CD14-positive monocyte (primary cell): ENCODE measurements around the gene ACTR2. TPM values are rescaled to one million over a fixed set of nuclear protein-coding genes. Genes with fewer than 3 reads are reported as not detected.

Experiments used
- DNase-seq, 3 donors: peaks; one replicate each; pipeline ENCODE4 v3.0.0-alpha.2; 2011 to 2022
- H2AFZ ChIP-seq: 2 replicates; pipeline ENCODE4 v1.6.0; 2012; ENCODE audit warnings: mild to moderate bottlenecking, low read depth, low read length, inconsistent platforms; ENCODE audit not compliant: insufficient read depth, poor library complexity, severe bottlenecking
- H3K27ac ChIP-seq, 2 donors: 1 replicate in 1 of 2; 2 replicates in 1 of 2; pipeline ENCODE4 v1.5.1; 2012 to 2013; ENCODE audit warnings: low read length in 2 of 2, control low read depth in 1 of 2, inconsistent platforms in 1 of 2, low read depth in 1 of 2, mild to moderate bottlenecking in 1 of 2
- H3K27me3 ChIP-seq, 2 donors: one replicate each; pipeline versions ENCODE4 v1.6.0 to v1.6.1; 2011 to 2013; ENCODE audit warnings: low read length in 2 of 2; ENCODE audit not compliant: control insufficient read depth in 2 of 2, insufficient read depth in 2 of 2
- H3K36me3 ChIP-seq, 2 donors: replicated peaks in 1 of 2; 1 replicate in 1 of 2; 2 replicates in 1 of 2; pipeline versions ENCODE4 v1.5.1 to v1.6.1; 2012 to 2013; ENCODE audit warnings: low read length in 2 of 2, control low read depth in 1 of 2, inconsistent platforms in 1 of 2, mild to moderate bottlenecking in 1 of 2; ENCODE audit not compliant: insufficient read depth in 2 of 2, control insufficient read depth in 1 of 2
- H3K4me1 ChIP-seq, 2 donors: 1 replicate in 1 of 2; 2 replicates in 1 of 2; pipeline versions ENCODE4 v1.5.1 to v1.6.1; 2012 to 2013; ENCODE audit warnings: low read length in 2 of 2, control low read depth in 1 of 2, inconsistent platforms in 1 of 2, mild to moderate bottlenecking in 1 of 2, moderate library complexity in 1 of 2; ENCODE audit not compliant: insufficient read depth in 2 of 2, control insufficient read depth in 1 of 2
- H3K4me2 ChIP-seq: replicated peaks from 2 replicates; pipeline ENCODE3; 2012; ENCODE audit warnings: low read length, moderate library complexity, mild to moderate bottlenecking; ENCODE audit not compliant: poor library complexity, severe bottlenecking; ENCODE audit errors: extremely low read depth
- H3K4me3 ChIP-seq, 3 experiments: fragments of 200-600 bp in 1 of 3; sonication (generic) in 1 of 3; replicated peaks in 1 of 3; 1 replicate in 2 of 3; 2 replicates in 1 of 3; pipeline ENCODE4 v1.5.1; 2011 to 2013; ENCODE audit warnings: low read length in 3 of 3, mild to moderate bottlenecking in 3 of 3, control low read depth in 2 of 3, low read depth in 2 of 3, inconsistent platforms in 1 of 3, moderate library complexity in 1 of 3
- H3K79me2 ChIP-seq: 2 replicates; pipeline ENCODE4 v1.6.0; 2012; ENCODE audit warnings: mild to moderate bottlenecking, control low read depth, inconsistent platforms, low read length, moderate library complexity; ENCODE audit not compliant: insufficient read depth
- H3K9ac ChIP-seq: 2 replicates; pipeline ENCODE4 v1.6.0; 2017; ENCODE audit warnings: low read length, mild to moderate bottlenecking; ENCODE audit not compliant: insufficient read depth, poor library complexity, severe bottlenecking
- H3K9me3 ChIP-seq, 2 donors: replicated peaks in 1 of 2; 1 replicate in 1 of 2; 2 replicates in 1 of 2; pipeline versions ENCODE4 v1.5.1 to v1.6.1; 2012 to 2013; ENCODE audit warnings: low read length in 2 of 2, control low read depth in 1 of 2; ENCODE audit not compliant: control insufficient read depth in 1 of 2, insufficient read depth in 1 of 2
- H4K20me1 ChIP-seq: 2 replicates; pipeline ENCODE4 v1.6.0; 2012; ENCODE audit warnings: mild to moderate bottlenecking, low read length, control low read depth, moderate library complexity; ENCODE audit not compliant: insufficient read depth
- H3K27ac Mint-ChIP-seq, 7 donors: one replicate each; pipeline ENCODE4 v1.8.0; 2020; ENCODE audit warnings: mild to moderate bottlenecking in 7 of 7, mixed read lengths in 7 of 7, moderate library complexity in 6 of 7, inconsistent platforms in 2 of 7
- H3K27me3 Mint-ChIP-seq, 3 donors: one replicate each; pipeline ENCODE4 v1.8.0; 2021 to 2022; ENCODE audit warnings: low read depth in 3 of 3, mild to moderate bottlenecking in 3 of 3, mixed read lengths in 3 of 3, moderate library complexity in 3 of 3, inconsistent platforms in 1 of 3
- H3K36me3 Mint-ChIP-seq, 2 donors: one replicate each; pipeline ENCODE4 v1.8.0; 2020; ENCODE audit warnings: mixed read lengths in 2 of 2, inconsistent platforms in 1 of 2, mild to moderate bottlenecking in 1 of 2
- H3K4me1 Mint-ChIP-seq: one replicate; pipeline ENCODE4 v1.8.0; 2020; ENCODE audit warnings: mild to moderate bottlenecking, mixed read lengths
- H3K4me3 Mint-ChIP-seq, 2 donors: one replicate each; pipeline ENCODE4 v1.8.0; 2020; ENCODE audit warnings: mild to moderate bottlenecking in 2 of 2, mixed read lengths in 2 of 2, moderate library complexity in 1 of 2
- H3K9me3 Mint-ChIP-seq, 7 donors: one replicate each; pipeline ENCODE4 v1.8.0; 2020 to 2022; ENCODE audit warnings: mixed read lengths in 7 of 7, mild to moderate bottlenecking in 6 of 7, moderate library complexity in 6 of 7, inconsistent platforms in 2 of 7
- WGBS: methylation state at CpG from one replicate; pipeline ENCODE4 v1.1.5; 2013; ENCODE audit warnings: missing lambda C conversion rate; ENCODE audit not compliant: insufficient coverage; 5-methylcytosine and 5-hydroxymethylcytosine counted together
- intact Hi-C, 2 donors: fragments of 100-400 bp; cut with micrococcal nuclease; formaldehyde crosslinking; loops; one replicate each; pipeline versions ENCODE4 v1.15.0 to v1.15.1; 2023
- polyA plus RNA-seq, 3 donors: library from polyadenylated mRNA; depleted of rRNA in 1 of 3; unstranded in 2 of 3; stranded (reverse) in 1 of 3; fragments of 300-500 nt in 2 of 3; fragments of >200 nt in 1 of 3; fragmentation: Illumina TruSeq in 2 of 3; gene quantifications; 1 replicate in 2 of 3; 2 replicates in 1 of 3; pipeline ENCODE4 v1.2.3, GENCODE V29; 2012 to 2021
- TF ChIP-seq, protein P1 (sequence below): fragments of 200-600 bp; IDR thresholded peaks from one replicate; pipeline ENCODE4 v1.8.0; 2022; ENCODE audit warnings: antibody characterized with exemption, mild to moderate bottlenecking

ACTR2 gene
- polyA plus RNA-seq, 3 donors, result 88.7 to 560 (median 342) TPM

DNA sequence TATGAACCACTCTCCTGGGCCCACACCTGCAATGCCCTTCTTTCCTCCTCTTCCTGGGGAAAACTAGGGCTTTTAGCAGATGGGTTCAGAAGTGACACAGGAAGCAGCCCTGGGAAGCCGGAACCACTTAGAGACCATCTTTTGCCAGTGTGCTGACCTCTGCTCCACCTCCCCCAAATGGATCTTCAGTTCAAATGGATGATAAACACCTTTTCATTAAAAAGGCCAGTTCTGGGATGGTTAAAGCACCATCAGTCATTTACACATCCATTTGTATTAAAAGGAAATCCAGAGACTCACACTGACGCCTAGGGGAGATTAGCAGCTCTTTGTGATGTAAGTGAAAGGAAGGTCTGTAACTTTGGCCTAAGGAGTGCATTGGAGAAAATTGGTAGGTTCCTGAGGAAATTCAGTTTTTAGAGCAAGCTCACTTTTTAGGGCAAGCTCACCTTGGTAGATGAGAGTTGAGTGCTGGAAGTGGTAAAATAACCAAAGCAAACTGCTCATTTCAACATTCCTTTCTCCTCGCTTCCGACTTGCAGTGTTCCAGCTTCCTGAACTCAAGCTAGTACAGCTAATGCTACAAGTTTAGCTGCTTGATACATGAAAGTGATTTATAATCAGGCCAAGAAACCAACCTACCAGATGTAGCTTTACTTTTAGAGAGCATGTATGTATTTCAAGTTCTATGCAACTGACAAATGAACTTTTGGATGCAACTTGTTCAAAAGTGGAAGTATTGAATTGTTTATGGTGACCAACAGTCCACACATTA, 47.7 kb downstream of the ACTR2 start:
- peak overlapping the region in 3 of 7 donors; percentile 2 to 55 (median 54) for H3K27ac Mint-ChIP-seq

GRCh38 chr2:65276609-65277008, 49.0 kb downstream of the ACTR2 start:
- H3K27me3 ChIP-seq, result no peaks in the 10 kb centered on the region
- WGBS, result 86% methylated on average over 5 of the region's 5 CpGs
- no peak overlapping the region for H3K4me3 ChIP-seq
- no peak overlapping the region for H3K9ac ChIP-seq
- Mint-ChIP-seq H3K27me3 (peaks cover 2 to 5% (median 3%) of the 10 kb centered on the region in 3 donors), H3K27ac (no peak overlapping the region), H3K4me1 (peaks cover 10% of the 10 kb centered on the region), H3K36me3 (peaks cover 25 to 34% of the 10 kb centered on the region in 2 donors), H3K4me3 (no peak overlapping the region), H3K9me3 (no peaks in the 10 kb centered on the region)
- H3K79me2 ChIP-seq, result no peaks in the 10 kb centered on the region
- H4K20me1 ChIP-seq, result peaks cover 49% of the 10 kb centered on the region
- intact Hi-C loops, result no loop called here
- H2AFZ ChIP-seq, result no peak overlapping the region
- peaks cover 0 to 3% of the 10 kb centered on the region in 2 donors for H3K4me1 ChIP-seq
- no peaks in the 10 kb centered on the region for H3K9me3 ChIP-seq
- H3K4me2 ChIP-seq, result no peak overlapping the region
- no peak for DNase-seq
- TF ChIP-seq, protein P1, sequence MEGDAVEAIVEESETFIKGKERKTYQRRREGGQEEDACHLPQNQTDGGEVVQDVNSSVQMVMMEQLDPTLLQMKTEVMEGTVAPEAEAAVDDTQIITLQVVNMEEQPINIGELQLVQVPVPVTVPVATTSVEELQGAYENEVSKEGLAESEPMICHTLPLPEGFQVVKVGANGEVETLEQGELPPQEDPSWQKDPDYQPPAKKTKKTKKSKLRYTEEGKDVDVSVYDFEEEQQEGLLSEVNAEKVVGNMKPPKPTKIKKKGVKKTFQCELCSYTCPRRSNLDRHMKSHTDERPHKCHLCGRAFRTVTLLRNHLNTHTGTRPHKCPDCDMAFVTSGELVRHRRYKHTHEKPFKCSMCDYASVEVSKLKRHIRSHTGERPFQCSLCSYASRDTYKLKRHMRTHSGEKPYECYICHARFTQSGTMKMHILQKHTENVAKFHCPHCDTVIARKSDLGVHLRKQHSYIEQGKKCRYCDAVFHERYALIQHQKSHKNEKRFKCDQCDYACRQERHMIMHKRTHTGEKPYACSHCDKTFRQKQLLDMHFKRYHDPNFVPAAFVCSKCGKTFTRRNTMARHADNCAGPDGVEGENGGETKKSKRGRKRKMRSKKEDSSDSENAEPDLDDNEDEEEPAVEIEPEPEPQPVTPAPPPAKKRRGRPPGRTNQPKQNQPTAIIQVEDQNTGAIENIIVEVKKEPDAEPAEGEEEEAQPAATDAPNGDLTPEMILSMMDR, result no peak
- H3K36me3 ChIP-seq, result peaks cover 18 to 22% of the 10 kb centered on the region in 2 donors
- no peak overlapping the region for H3K27ac ChIP-seq

More for the DNA sequence above, 47.7 kb downstream of the ACTR2 start:
- DNase-seq, result no peak
- Mint-ChIP-seq H3K4me3 (no peak overlapping the region), H3K9me3 (no peaks in the 10 kb centered on the region), H3K27me3 (peaks cover 2 to 5% (median 3%) of the 10 kb centered on the region in 3 donors), H3K36me3 (peaks cover 32 to 45% of the 10 kb centered on the region in 2 donors), H3K4me1 (peaks cover 10% of the 10 kb centered on the region)
- H3K4me3 ChIP-seq, result no peak overlapping the region
- no peak overlapping the region for H3K9ac ChIP-seq
- peaks cover 29 to 32% of the 10 kb centered on the region in 2 donors for H3K36me3 ChIP-seq
- H3K27ac ChIP-seq, result peak overlapping the region in 1 of 2 donors; percentile 22
- no peaks in the 10 kb centered on the region for H3K9me3 ChIP-seq
- H4K20me1 ChIP-seq, result peaks cover 58% of the 10 kb centered on the region
- TF ChIP-seq, protein P1, result no peak
- H3K27me3 ChIP-seq, result no peaks in the 10 kb centered on the region
- no peaks in the 10 kb centered on the region for H3K79me2 ChIP-seq
- WGBS, result no CpG with 5 or more reads among the region's 4 CpGs
- peaks cover 0 to 3% of the 10 kb centered on the region in 2 donors for H3K4me1 ChIP-seq
- no peak overlapping the region for H3K4me2 ChIP-seq
- no peak overlapping the region for H2AFZ ChIP-seq
- intact Hi-C loops, result no loop called here
